GM12865 (cell line): ENCODE measurements around the gene ANO7.

Source experiments
- DNase-seq: peaks from one replicate; pipeline ENCODE4 v3.0.0; 2010; ENCODE audit warnings: low read depth
- H3K4me3 ChIP-seq: 2 replicates; pipeline ENCODE4 v1.5.1; 2011; ENCODE audit warnings: mild to moderate bottlenecking, low read depth, low read length, control low read depth
- CTCF ChIP-seq: IDR thresholded peaks from 2 replicates; pipeline ENCODE4 v1.5.1; 2011; ENCODE audit warnings: low read length, control low read depth, low read depth, inconsistent platforms; ENCODE audit not compliant: insufficient read depth; ENCODE audit errors: missing control alignments

The ANO7 gene

GRCh38 chr2:241150660-241151530 is 37.6 kb upstream of the ANO7 start:
- no peak for DNase-seq
- H3K4me3 ChIP-seq = peak overlapping the region; percentile 74
- TF ChIP-seq CTCF = no peak

- no peak overlapping the region for H3K4me3 ChIP-seq
- no peak for DNase-seq
Measured at GRCh38 chr2:241151934-241152660, 36.4 kb upstream of the ANO7 start.

GRCh38 chr2:241153616-241154015 is 34.9 kb upstream of the ANO7 start:
- no peak for TF ChIP-seq CTCF
- no peak for DNase-seq
- H3K4me3 ChIP-seq = no peak overlapping the region

More at GRCh38 chr2:241151934-241152660, 36.4 kb upstream of the ANO7 start:
- no peak for TF ChIP-seq CTCF

- DNase-seq = no peak
- TF ChIP-seq CTCF = no peak
- H3K4me3 ChIP-seq = no peak overlapping the region
Measured at GRCh38 chr2:241154915-241155314, 33.6 kb upstream of the ANO7 start.

GRCh38 chr2:241155936-241156335 is 32.5 kb upstream of the ANO7 start:
- no peak for TF ChIP-seq CTCF
- no peak overlapping the region for H3K4me3 ChIP-seq
- no peak for DNase-seq

GRCh38 chr2:241156971-241157441 is 31.5 kb upstream of the ANO7 start:
- no peak overlapping the region for H3K4me3 ChIP-seq
- no peak for TF ChIP-seq CTCF
- DNase-seq = no peak
